Astrocyte (in vitro differentiated cells and primary cell): Measurements from ENCODE around the gene MECR.

Source experiments
- CTCF ChIP-seq: IDR thresholded peaks from 2 replicates; pipeline ENCODE4 v1.5.1; 2011; ENCODE audit warnings: low read depth, mild to moderate bottlenecking, inconsistent platforms, low read length, moderate library complexity; ENCODE audit not compliant: insufficient read depth
- EZH2 ChIP-seq: IDR thresholded peaks from 2 replicates; pipeline ENCODE4 v1.6.1; 2012; ENCODE audit warnings: mild to moderate bottlenecking, low read length, inconsistent platforms; ENCODE audit not compliant: insufficient read depth

- TF ChIP-seq CTCF (no peak), EZH2 (no peak)
Measured at GRCh38 chr1:29164588-29164987, 66.1 kb downstream of the MECR start.
